A673 (cell line): Measurements from ENCODE around the gene PDHA1. TPM values are rescaled to one million over a fixed set of nuclear protein-coding genes. Genes with fewer than 3 reads are reported as not detected.
A peak's percentile ranks its signal among the peaks of the same experiment; 100 is the strongest.

Experiments
- Bru-seq: library from RNA; stranded (reverse); fragments of 400-500 nt; gene quantifications from one replicate; lab custom pipeline; 2021; lab: Mats Ljungman, UMichigan
- BruChase-seq, 2 experiments: library from RNA; stranded (reverse); fragments of 400-500 nt; gene quantifications; one replicate each; lab custom pipeline; 2021; lab: Mats Ljungman, UMichigan
- BruUV-seq: library from RNA; stranded (reverse); fragments of 400-500 nt; replicated peaks from 2 replicates; lab custom pipeline; 2021; lab: Mats Ljungman, UMichigan
- CTCF ChIA-PET: fragments of 300-600 bp; sonication (Branson Sonifier 250); formaldehyde crosslinking; loops from one replicate; lab custom pipeline; 2022; ENCODE audit warnings: antibody characterized with exemption; lab: Charles Lee
- POLR2A ChIA-PET: fragments of 300-600 bp; sonication (Branson Sonifier 250); formaldehyde crosslinking; loops from one replicate; lab custom pipeline; 2022; ENCODE audit warnings: antibody characterized with exemption; ENCODE audit not compliant: low non-redundant PET; lab: Charles Lee
- DNase-seq: peaks from one replicate; pipeline ENCODE4 v3.0.0-alpha.2; 2015; ENCODE audit warnings: low spot score
- H3K27ac ChIP-seq: fragments of 200-600 bp; sonication (generic); 2 replicates; pipeline ENCODE4 v1.5.1; 2016; ENCODE audit warnings: mixed run types, low read depth, mild to moderate bottlenecking, mixed read lengths, antibody characterized with exemption, low read length; ENCODE audit not compliant: poor library complexity, severe bottlenecking
- H3K27me3 ChIP-seq: fragments of 200-600 bp; sonication (generic); replicated peaks from 2 replicates; pipeline ENCODE4 v1.6.1; 2017; ENCODE audit warnings: mixed run types, low read depth, mild to moderate bottlenecking, mixed read lengths, antibody characterized with exemption, low read length; ENCODE audit not compliant: insufficient read depth, poor library complexity
- H3K36me3 ChIP-seq: fragments of 200-600 bp; sonication (generic); 2 replicates; pipeline ENCODE4 v1.6.1; 2016; ENCODE audit warnings: mixed run types, mild to moderate bottlenecking, mixed read lengths, antibody characterized with exemption, low read length; ENCODE audit not compliant: insufficient read depth, poor library complexity, severe bottlenecking
- H3K4me1 ChIP-seq: fragments of 200-600 bp; sonication (generic); 2 replicates; pipeline ENCODE4 v1.6.1; 2017; ENCODE audit warnings: mixed run types, mild to moderate bottlenecking, mixed read lengths, antibody characterized with exemption, low read length; ENCODE audit not compliant: insufficient read depth, poor library complexity, severe bottlenecking
- H3K4me3 ChIP-seq: fragments of 200-600 bp; sonication (generic); 2 replicates; pipeline ENCODE4 v1.5.1; 2016; ENCODE audit warnings: low read depth, mixed run types, mild to moderate bottlenecking, mixed read lengths, low read length; ENCODE audit not compliant: poor library complexity, severe bottlenecking
- H3K9me3 ChIP-seq: fragments of 200-600 bp; sonication (generic); 2 replicates; pipeline ENCODE4 v1.6.1; 2016; ENCODE audit warnings: mixed run types, low read depth, mild to moderate bottlenecking, mixed read lengths, antibody characterized with exemption, low read length; ENCODE audit not compliant: poor library complexity, severe bottlenecking
- EZH2 ChIP-seq: fragments of 200-600 bp; sonication (generic); IDR thresholded peaks from 2 replicates; pipeline ENCODE4 v1.6.1; 2017; ENCODE audit warnings: borderline replicate concordance, low read depth, mild to moderate bottlenecking, mixed read lengths, antibody characterized with exemption, low read length; ENCODE audit not compliant: poor library complexity, severe bottlenecking
- intact Hi-C: fragments of 100-400 bp; cut with micrococcal nuclease; formaldehyde crosslinking; loops from one replicate; pipeline ENCODE4 v1.10.0; 2022; ENCODE audit not compliant: unreplicated experiment
- long read RNA-seq: library from polyadenylated mRNA; stranded (forward); transcript quantifications from one replicate; pipeline ENCODE4 v2.0.0, GENCODE V29; 2022
- total RNA-seq: library from RNA; stranded (reverse); gene quantifications from 2 replicates; pipeline ENCODE4 v1.2.3, GENCODE V29; 2021
- TF ChIP-seq, protein P1 (sequence below): fragments of 300-800, 200-600 bp; sonication (generic); conservative IDR thresholded peaks from 2 replicates; pipeline ENCODE4 v1.5.1; 2017; ENCODE audit warnings: low read depth, mild to moderate bottlenecking, antibody characterized with exemption, low read length, moderate library complexity, mixed read lengths

Gene PDHA1
- total RNA-seq = 350 and 367 TPM in 2 replicates
- Bru-seq, nascent RNA = percentile 83 among the genes with signal in this experiment
- percentile 92 among the genes with signal in this experiment for BruChase-seq, experiment 1, labeled RNA remaining after a 2-hour chase
- percentile 90 among the genes with signal in this experiment for BruChase-seq, experiment 2, labeled RNA remaining after a 6-hour chase
- long read RNA-seq, transcript PDHA1-213 (11 exons, 3,391 nt) = minor isoform, 6 of 498 reads
- long read RNA-seq, transcript PDHA1-212 (10 exons, 3,277 nt) = minor isoform, 22 of 498 reads
- long read RNA-seq, transcript PDHA1-204 (12 exons, 3,484 nt) = minor isoform, 10 of 498 reads
- long read RNA-seq, transcript PDHA1-206 (11 exons, 3,310 nt) = major isoform, 411 of 498 reads
- long read RNA-seq, partial matches to known transcripts = 26 of 498 reads
- long read RNA-seq, other reads (novel, unspliced or antisense) = 19 of 498 reads

DNA sequence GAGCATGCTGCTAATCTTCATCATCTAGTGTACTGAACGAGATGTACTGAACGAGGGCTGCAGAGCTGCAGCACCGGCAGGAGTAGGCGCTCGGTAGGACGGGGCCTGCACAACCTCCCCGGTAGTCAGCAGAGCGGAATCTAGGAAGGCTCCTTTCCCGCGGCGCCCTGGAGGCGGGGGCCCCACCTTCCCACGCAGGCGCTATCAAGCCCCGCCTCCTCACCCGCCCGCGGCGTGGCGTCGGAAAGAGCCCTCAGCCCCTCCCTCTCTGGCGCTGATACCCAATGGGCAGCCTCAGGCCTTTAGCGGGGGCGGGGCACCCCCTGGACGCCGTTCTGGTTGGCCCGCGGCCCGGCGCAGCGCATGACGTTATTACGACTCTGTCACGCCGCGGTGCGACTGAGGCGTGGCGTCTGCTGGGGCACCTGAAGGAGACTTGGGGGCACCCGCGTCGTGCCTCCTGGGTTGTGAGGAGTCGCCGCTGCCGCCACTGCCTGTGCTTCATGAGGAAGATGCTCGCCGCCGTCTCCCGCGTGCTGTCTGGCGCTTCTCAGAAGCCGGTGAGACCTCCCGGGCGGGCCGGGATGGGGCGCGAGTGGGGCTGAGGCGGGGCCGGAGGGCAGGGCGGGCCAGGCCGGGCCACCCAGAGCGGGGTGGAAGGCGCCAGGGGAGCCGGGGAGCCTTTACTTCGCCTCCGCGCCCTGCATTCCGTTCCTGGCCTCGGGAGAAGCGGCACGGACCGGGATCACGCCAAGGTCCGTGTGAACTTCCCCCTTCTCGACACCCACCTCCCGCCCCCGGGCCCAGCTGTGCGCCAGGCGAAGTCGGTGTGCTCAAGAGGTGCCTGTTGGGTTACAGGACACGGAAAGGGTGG, at the start of gene PDHA1:
Gene PDHA1, plus strand, starts transcription at position 393 of the 874 bp plus-strand sequence. Its CDS starts 111 bp downstream, at position 504.
- intact Hi-C loops = no loop called here
- POLR2A ChIA-PET = no interaction called here
- TF ChIP-seq, protein P1, sequence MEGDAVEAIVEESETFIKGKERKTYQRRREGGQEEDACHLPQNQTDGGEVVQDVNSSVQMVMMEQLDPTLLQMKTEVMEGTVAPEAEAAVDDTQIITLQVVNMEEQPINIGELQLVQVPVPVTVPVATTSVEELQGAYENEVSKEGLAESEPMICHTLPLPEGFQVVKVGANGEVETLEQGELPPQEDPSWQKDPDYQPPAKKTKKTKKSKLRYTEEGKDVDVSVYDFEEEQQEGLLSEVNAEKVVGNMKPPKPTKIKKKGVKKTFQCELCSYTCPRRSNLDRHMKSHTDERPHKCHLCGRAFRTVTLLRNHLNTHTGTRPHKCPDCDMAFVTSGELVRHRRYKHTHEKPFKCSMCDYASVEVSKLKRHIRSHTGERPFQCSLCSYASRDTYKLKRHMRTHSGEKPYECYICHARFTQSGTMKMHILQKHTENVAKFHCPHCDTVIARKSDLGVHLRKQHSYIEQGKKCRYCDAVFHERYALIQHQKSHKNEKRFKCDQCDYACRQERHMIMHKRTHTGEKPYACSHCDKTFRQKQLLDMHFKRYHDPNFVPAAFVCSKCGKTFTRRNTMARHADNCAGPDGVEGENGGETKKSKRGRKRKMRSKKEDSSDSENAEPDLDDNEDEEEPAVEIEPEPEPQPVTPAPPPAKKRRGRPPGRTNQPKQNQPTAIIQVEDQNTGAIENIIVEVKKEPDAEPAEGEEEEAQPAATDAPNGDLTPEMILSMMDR = no peak
- TF ChIP-seq EZH2 = no peak
- Histone ChIP-seq H3K36me3 (peaks cover 4% of the 10 kb centered on the region), H3K27me3 (no peaks in the 10 kb centered on the region), H3K4me1 (peaks cover 8% of the 10 kb centered on the region), H3K4me3 (peak within 1 kb of the TSS; percentile 86), H3K9me3 (no peaks in the 10 kb centered on the region), H3K27ac (peak within 1 kb of the TSS; percentile 80)
- BruUV-seq = no TSS peak
- CTCF ChIA-PET = no interaction called here
- DNase-seq = peak; percentile 94

DNA sequence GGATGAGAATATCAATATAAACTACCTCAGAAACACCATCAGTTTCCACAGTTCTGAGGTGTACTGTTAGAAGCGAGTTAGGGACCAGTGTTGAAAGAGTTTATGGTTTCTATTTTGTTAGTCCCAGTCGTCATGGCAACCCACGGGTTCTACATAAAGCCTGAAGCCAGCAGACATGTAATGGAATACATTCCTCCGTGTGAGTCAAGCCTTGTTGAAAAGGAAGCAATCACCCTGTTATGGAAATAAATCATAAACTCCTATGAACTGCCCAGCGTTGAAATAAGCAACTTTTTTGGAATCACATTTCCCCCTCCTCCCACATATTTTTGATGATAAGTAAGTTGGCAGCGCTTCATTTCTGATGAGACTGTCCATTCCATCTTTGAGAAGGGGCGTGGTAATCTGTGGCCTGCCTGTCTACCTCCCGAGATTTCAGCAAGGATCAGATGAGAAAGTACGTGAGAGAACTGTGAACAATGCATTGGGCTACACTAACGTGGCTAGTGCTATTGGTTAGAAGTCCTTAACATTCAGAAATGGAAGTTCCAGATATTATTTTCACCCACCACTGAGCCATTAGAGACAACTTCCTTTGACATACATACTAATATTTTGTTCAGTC, 40.4 kb upstream of the PDHA1 start:
- CTCF ChIA-PET = no interaction called here

More for the DNA sequence above, 40.4 kb upstream of the PDHA1 start:
- no peaks in the 10 kb centered on the region for H3K9me3 ChIP-seq
- TF ChIP-seq, protein P1 = no peak
- TF ChIP-seq EZH2 = no peak
- no TSS peak for BruUV-seq
- H3K36me3 ChIP-seq = no peaks in the 10 kb centered on the region
- H3K4me1 ChIP-seq = no peaks in the 10 kb centered on the region
- no peak overlapping the region for H3K27ac ChIP-seq
- intact Hi-C loops = no loop called here
- H3K27me3 ChIP-seq = no peaks in the 10 kb centered on the region
- no peak overlapping the region for H3K4me3 ChIP-seq
- POLR2A ChIA-PET = no interaction called here
- peak; percentile 59 for DNase-seq
